Measurements from ENCODE around the gene ODAPH.

DNA sequence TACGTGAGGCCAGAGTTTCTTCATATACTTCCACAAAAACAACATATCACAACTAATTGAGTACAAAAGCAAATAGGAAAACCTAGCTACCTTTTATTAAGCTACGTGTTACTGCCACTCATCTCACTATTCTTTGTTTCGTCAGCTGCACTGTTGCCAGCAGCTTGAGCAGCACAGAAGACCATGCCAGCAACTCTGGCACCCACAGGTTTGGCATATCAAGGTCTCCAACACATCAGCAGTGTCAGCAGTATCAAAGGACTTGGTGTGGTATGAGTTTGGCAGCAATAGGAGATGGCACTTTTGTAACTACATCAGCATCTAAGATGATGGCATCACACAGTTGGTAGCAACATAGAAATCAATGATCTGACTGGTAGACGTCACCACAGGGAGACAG is 43.8 kb downstream of the ODAPH start:
- TF ChIP-seq, protein P1, sequence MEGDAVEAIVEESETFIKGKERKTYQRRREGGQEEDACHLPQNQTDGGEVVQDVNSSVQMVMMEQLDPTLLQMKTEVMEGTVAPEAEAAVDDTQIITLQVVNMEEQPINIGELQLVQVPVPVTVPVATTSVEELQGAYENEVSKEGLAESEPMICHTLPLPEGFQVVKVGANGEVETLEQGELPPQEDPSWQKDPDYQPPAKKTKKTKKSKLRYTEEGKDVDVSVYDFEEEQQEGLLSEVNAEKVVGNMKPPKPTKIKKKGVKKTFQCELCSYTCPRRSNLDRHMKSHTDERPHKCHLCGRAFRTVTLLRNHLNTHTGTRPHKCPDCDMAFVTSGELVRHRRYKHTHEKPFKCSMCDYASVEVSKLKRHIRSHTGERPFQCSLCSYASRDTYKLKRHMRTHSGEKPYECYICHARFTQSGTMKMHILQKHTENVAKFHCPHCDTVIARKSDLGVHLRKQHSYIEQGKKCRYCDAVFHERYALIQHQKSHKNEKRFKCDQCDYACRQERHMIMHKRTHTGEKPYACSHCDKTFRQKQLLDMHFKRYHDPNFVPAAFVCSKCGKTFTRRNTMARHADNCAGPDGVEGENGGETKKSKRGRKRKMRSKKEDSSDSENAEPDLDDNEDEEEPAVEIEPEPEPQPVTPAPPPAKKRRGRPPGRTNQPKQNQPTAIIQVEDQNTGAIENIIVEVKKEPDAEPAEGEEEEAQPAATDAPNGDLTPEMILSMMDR (IDR thresholded peaks at IDR 0.05; ENCODE audit: low read depth, low read length, poor library complexity, severe bottlenecking) = no peak
- no peak for TF ChIP-seq EZH2phosphoT487 (IDR thresholded peaks at IDR 0.05; ENCODE audit: borderline replicate concordance, low read length)

Data from DOHH2 (cell line).